Esophagus squamous epithelium (tissue), 5 donors: ENCODE data around the gene UNCX. TPM values are rescaled to one million over a fixed set of nuclear protein-coding genes. Genes with fewer than 3 reads are reported as not detected.

Source experiments
- DNase-seq: peaks from one replicate; lab custom pipeline; 2025; lab: John Stamatoyannopoulos, UW
- H3K27ac ChIP-seq, 4 donors: fragments of 200-600 bp; sonication (generic); one replicate each; pipeline ENCODE4 v1.5.1; 2016 to 2019; ENCODE audit warnings: mild to moderate bottlenecking in 1 of 4
- H3K27me3 ChIP-seq, 4 donors: fragments of 200-600 bp; sonication (generic); 1 replicate in 3 of 4; 2 replicates in 1 of 4; pipeline versions ENCODE4 v1.5.1 to v1.6.0; 2017 to 2021; ENCODE audit warnings: antibody characterized with exemption in 1 of 4
- H3K36me3 ChIP-seq, 3 donors: fragments of 200-600 bp; sonication (generic); one replicate each; pipeline ENCODE4 v1.5.1; 2016 to 2019
- H3K4me1 ChIP-seq, 3 donors: fragments of 200-600 bp; sonication (generic); one replicate each; pipeline ENCODE4 v1.5.1; 2017 to 2019
- H3K4me3 ChIP-seq, 4 donors: fragments of 200-600 bp; sonication (generic); 1 replicate in 3 of 4; 2 replicates in 1 of 4; pipeline ENCODE4 v1.5.1; 2016 to 2019; ENCODE audit warnings: mild to moderate bottlenecking in 2 of 4, moderate library complexity in 1 of 4
- H3K9me3 ChIP-seq, 3 donors: fragments of 200-600 bp; sonication (generic); one replicate each; pipeline ENCODE4 v1.5.1; 2016 to 2019
- POLR2A ChIP-seq, 4 donors: fragments of 450-650 bp; IDR thresholded peaks; one replicate each; pipeline ENCODE4 v1.6.1; 2017; ENCODE audit warnings: antibody characterized with exemption in 4 of 4, mild to moderate bottlenecking in 4 of 4, moderate library complexity in 3 of 4
- WGBS, 2 donors: methylation state at CpG; one replicate each; pipeline ENCODE4 v1.1.5; 2018; 5-methylcytosine and 5-hydroxymethylcytosine counted together
- intact Hi-C: fragments of 100-400 bp; cut with DNase I; formaldehyde crosslinking; loops from one replicate; pipeline ENCODE4 v1.15.0; 2022
- total RNA-seq, 4 donors: library from RNA; depleted of rRNA; stranded (reverse); fragments of >200 nt; gene quantifications; one replicate each; pipeline ENCODE4 v1.1.0, GENCODE V29; 2016
- TF ChIP-seq, protein P1 (sequence below), 6 experiments: fragments of 450-650 bp in 4 of 6; fragments of 200-600 bp in 2 of 6; sonication (generic) in 2 of 6; IDR thresholded peaks; one replicate each; pipeline ENCODE4 v1.5.1; 2016 to 2019; ENCODE audit warnings: antibody characterized with exemption in 6 of 6, mild to moderate bottlenecking in 4 of 6, moderate library complexity in 4 of 6
- donor health status: DM: yes; HTN: yes; CAD: no.

Gene UNCX
- total RNA-seq, 4 donors from 2014 or later = not detected

DNA sequence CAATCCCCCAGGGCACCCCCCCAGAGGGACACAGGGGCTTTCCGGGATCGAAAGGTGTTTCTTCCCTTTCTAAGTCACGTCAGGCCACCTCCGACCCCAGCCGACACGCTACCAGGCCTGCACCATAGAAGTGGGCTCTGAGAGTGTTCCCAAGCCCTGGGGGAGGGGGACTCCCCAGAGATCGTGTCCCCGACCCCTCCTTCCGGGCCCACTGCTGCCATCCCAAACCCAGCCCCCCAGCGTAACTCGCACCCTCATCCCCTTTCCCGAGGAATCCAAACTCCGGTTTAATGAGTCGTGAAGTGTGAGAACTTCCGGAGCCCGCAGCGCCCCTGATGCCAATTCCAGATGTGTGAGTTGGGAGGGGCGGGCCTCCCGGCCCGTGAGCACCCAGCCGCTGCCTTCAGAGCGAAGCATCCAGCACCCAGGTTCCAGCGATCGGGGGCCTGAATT is 11.3 kb downstream of the UNCX start:
- H3K4me3 ChIP-seq = no peak overlapping the region
- no peak for DNase-seq
- TF ChIP-seq, protein P1, sequence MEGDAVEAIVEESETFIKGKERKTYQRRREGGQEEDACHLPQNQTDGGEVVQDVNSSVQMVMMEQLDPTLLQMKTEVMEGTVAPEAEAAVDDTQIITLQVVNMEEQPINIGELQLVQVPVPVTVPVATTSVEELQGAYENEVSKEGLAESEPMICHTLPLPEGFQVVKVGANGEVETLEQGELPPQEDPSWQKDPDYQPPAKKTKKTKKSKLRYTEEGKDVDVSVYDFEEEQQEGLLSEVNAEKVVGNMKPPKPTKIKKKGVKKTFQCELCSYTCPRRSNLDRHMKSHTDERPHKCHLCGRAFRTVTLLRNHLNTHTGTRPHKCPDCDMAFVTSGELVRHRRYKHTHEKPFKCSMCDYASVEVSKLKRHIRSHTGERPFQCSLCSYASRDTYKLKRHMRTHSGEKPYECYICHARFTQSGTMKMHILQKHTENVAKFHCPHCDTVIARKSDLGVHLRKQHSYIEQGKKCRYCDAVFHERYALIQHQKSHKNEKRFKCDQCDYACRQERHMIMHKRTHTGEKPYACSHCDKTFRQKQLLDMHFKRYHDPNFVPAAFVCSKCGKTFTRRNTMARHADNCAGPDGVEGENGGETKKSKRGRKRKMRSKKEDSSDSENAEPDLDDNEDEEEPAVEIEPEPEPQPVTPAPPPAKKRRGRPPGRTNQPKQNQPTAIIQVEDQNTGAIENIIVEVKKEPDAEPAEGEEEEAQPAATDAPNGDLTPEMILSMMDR (IDR thresholded peaks at IDR 0.05) = no peak
- no peak for TF ChIP-seq POLR2A (IDR thresholded peaks at IDR 0.05)
- H3K27me3 ChIP-seq = peaks cover 67 to 100% (median 95%) of the 10 kb centered on the region in 4 donors
- no peak overlapping the region for H3K27ac ChIP-seq
- intact Hi-C loops = no loop called here
- 5 to 14% methylated on average over 6 to 11 of the region's 24 CpGs for WGBS, 2 donors
- H3K4me1 ChIP-seq = peaks cover 8 to 52% (median 19%) of the 10 kb centered on the region in 3 donors
- no peaks in the 10 kb centered on the region for H3K9me3 ChIP-seq
- H3K36me3 ChIP-seq = no peaks in the 10 kb centered on the region

DNA sequence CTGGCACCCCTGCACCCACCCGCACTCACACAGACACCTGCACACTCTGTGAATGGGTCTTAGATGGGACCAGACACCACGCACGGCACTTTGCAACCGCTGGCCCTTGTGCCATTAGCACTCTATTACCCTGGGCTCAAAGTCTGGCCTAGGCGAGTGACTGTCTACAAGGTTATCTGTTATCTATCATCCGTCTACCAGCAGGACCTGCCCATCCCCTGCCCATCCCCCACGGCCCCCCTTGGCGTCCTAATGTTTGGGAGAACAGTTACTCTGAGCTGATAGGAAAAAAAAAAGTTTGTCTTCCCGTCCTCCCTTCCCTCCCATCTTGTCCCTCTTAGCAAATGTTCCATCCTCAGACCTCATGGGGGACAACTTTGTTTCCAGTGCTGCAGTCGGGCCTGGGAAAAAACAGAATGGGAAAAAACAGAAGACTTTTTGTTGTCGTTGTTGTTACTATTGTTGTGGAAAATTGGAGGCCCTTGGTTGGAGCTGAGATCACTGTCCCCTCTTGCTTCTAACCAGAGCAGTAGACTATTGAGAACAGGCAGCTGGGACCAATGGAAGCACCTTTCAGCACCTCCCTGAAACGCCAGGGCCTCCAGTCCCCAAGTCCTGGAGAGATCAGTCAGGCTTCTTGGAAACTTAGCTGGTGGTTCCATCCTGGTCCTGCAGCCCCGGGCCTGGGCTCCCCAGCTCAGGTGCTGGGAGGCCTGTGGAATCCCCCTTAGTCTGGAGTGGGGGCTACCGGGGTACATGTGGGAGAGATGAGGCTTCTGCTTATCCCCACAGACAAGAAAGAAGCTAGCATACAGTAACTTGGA is 12.2 kb downstream of the UNCX start:
- no peaks in the 10 kb centered on the region for H3K9me3 ChIP-seq
- WGBS, 2 donors = 25 to 34% methylated on average over 12 to 14 of the region's 14 CpGs
- H3K27ac ChIP-seq = no peak overlapping the region
- TF ChIP-seq, protein P1 (IDR thresholded peaks at IDR 0.05) = no peak
- no peak for TF ChIP-seq POLR2A (IDR thresholded peaks at IDR 0.05)
- intact Hi-C loops = no loop called here
- H3K36me3 ChIP-seq = no peaks in the 10 kb centered on the region
- DNase-seq = no peak
- H3K27me3 ChIP-seq = peaks cover 74 to 100% (median 94%) of the 10 kb centered on the region in 4 donors
- H3K4me3 ChIP-seq = no peak overlapping the region
- H3K4me1 ChIP-seq = peaks cover 8 to 55% (median 19%) of the 10 kb centered on the region in 3 donors

DNA sequence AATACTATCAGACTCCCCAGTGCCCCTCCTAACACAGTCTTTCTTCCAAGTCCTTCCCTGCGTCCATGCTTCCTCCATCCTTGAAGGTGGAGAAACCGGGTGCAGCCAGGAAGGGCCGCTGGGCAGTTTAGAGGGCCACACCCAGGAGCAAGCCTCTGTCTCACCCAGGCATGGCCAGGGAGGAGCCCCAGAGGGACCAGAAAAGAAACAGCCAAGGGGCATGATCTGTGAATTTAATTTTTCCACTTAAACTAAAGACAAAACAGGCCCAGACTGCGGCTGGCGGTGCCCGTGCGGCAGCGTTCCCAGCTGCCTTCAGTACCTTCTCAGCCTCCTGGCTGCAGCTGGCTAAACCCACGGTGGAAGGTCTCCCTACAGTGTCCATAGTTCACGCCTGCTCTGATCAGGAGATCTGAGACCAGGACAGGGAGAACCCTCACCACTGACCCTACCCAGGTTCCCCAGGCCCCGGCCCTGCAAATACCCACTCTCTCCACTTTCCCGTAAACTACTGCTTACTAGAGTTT is 12.9 kb downstream of the UNCX start:
- Histone ChIP-seq H3K36me3 (no peaks in the 10 kb centered on the region), H3K27me3 (peaks cover 74 to 100% (median 88%) of the 10 kb centered on the region in 4 donors), H3K9me3 (no peaks in the 10 kb centered on the region), H3K27ac (no peak overlapping the region), H3K4me1 (peaks cover 8 to 54% (median 19%) of the 10 kb centered on the region in 3 donors), H3K4me3 (no peak overlapping the region)
- TF ChIP-seq, protein P1 (IDR thresholded peaks at IDR 0.05) = no peak
- no peak for TF ChIP-seq POLR2A (IDR thresholded peaks at IDR 0.05)
- DNase-seq = no peak
- intact Hi-C loops = no loop called here
- WGBS, 2 donors = 20 to 28% methylated on average over 11 to 12 of the region's 12 CpGs

DNA sequence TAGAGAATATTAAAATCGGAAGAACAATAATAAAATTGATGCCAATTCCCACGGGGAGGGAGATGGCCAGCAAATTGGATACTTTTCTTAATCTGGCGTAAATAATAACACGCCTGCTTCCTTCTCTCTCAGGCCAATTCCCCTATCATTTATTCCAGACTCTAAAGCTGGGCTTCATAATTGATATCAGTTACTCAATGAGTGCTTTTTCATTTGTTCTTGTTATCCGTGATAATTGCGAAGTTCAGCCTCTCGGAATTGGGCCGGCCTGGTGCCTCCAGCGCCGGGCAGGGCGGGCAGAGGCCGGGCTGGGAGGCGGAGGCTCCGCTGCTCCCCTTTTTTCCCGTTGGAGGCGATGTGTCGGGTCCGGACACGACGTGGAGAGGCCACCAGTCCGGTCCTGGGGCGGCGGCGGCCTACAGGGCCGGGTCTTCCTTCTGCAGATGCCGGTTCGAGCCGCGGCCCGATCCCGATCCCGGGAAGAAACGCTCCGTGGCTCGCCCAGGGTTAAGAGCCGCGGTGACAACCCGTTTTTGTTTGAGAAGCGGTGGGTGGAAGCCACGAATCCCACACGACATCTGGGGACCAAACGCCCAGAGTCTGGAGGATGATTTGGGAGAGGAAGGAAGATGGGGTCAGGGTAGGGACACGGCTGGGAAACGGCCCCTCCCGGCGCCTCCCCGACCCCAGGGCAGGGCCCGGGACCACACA is 13.6 kb downstream of the UNCX start:
- DNase-seq = no peak
- intact Hi-C loops = no loop called here
- WGBS, 2 donors = 13 to 36% methylated on average over 6 to 27 of the region's 48 CpGs

More for the DNA sequence above, 13.6 kb downstream of the UNCX start:
- Histone ChIP-seq H3K27me3 (peaks cover 68 to 100% (median 85%) of the 10 kb centered on the region in 4 donors), H3K27ac (no peak overlapping the region), H3K4me1 (peaks cover 8 to 47% (median 19%) of the 10 kb centered on the region in 3 donors), H3K36me3 (no peaks in the 10 kb centered on the region), H3K4me3 (no peak overlapping the region), H3K9me3 (no peaks in the 10 kb centered on the region)
- no peak for TF ChIP-seq POLR2A (IDR thresholded peaks at IDR 0.05)
- TF ChIP-seq, protein P1 (IDR thresholded peaks at IDR 0.05) = no peak
